HG02798 (cell line): Measurements from ENCODE around the gene NHSL1.
"Not testable (repeated sequence)": the region's sequence is repeated elsewhere in the genome, so short reads cannot be mapped to it uniquely, and the experiment has no call there.

Source experiments
- ATAC-seq: cut with Tn5 transposase; IDR thresholded peaks from one replicate; pipeline ENCODE4 v1.9.1; 2021; ENCODE audit warnings: mild to moderate bottlenecking; ENCODE audit not compliant: unreplicated experiment, poor library complexity

NHSL1 gene

DNA sequence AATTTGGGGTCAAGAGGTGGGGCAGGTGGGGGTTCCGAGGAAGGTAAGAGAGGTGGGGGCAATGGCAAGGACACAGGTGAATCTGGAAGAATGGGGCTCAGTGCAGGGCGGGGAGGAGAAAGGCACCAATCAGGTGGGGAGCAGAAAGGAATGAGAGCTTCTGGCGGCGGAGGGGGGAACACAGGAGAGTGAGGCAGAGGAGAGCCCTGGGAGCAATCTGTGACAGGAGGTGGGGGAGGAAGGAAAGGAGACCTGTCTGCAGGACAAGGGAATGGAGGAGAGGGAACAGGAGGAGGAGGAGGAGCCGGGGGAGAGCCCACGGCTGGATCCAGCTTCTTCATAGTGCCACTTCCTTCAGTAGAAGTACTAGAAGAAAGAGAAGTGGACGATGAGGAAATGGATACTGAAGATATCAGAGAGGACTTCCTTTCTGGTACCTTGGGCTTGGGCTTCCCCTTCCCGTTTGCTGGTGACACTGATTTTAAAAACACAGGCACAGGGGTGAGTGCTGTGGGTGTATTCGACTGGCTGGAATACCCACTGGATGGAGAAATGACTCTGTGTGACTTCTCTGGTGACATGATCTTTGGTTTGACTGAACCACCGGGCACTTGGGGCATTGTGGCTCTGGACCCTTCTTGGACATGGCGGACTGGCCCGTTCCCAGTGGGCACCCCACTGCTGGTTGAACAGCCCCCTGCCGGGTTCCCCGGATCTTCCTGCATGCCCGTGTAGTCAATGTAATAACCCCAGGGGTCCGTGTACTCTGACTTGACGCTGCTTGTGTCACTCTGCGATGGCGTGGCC is 67.8 kb downstream of the NHSL1 start:
- ATAC-seq, result no peak

GRCh38 chr6:138430361-138431145 is 68.7 kb downstream of the NHSL1 start:
- ATAC-seq, result no peak

DNA sequence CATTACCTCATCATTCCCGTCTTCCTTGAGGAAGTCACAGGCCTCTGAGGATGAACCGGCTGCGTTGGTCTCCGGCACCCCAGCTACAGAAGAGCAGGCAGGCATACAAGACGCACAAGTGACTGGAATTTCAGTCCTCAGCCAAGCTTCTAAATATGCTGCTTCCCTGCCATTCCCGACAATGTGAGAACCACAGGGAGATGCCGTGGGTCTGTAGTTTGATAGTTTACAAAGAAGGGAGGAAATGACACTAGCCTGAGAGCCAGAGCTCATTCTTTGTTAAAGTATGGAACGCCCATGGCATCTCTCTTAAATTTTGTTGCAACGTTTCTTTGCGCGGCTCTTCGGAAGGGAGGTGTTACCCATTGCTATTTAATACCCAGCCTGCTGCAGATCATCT is 69.5 kb downstream of the NHSL1 start:
- ATAC-seq, result no peak

DNA sequence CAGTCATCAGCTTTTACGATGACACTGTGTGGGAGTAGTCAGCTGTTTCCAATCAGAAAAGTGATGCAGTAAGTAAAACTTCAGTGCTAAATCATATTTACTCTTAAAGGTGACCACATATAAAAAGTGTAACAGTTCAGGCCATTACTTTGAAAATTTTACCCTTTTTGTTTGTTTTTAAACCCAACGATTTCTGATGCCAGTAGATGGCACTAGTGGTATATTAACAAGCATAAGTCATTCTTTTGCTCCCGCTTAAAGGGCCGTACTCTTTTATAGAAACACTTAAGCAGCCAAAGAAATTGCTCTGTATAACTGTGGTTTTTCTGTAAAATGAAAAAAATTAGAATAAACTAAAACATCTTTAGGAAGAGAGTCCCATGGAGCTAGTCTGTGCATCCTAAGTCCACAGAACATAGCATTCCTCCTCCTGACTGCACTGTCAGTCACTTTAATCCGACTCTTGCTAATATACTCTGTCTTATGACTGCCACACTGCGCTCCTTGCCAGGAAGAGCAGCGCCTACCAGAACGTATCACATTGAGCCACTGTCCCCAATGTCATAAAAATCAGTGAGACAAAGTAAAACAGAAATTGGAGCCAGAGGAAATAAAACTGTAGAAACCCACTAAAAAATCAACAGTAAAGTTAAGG is 70.2 kb downstream of the NHSL1 start:
- peak; percentile 38 for ATAC-seq

GRCh38 chr6:138427701-138428100 is 71.6 kb downstream of the NHSL1 start:
- ATAC-seq, result no peak

- ATAC-seq, result no peak
Measured at GRCh38 chr6:138426500-138427123, 72.7 kb downstream of the NHSL1 start.

- ATAC-seq, result not testable (repeated sequence)
Measured at GRCh38 chr6:138425256-138425655, 74.0 kb downstream of the NHSL1 start.

GRCh38 chr6:138424004-138424904 is 75.0 kb downstream of the NHSL1 start:
- no peak for ATAC-seq

- ATAC-seq, result no peak
Measured at GRCh38 chr6:138422861-138423260, 76.4 kb downstream of the NHSL1 start.

GRCh38 chr6:138421608-138422007 is 77.7 kb downstream of the NHSL1 start:
- ATAC-seq, result no peak

GRCh38 chr6:138421089-138421488 is 78.2 kb downstream of the NHSL1 start:
- no peak for ATAC-seq

- no peak for ATAC-seq
Measured at GRCh38 chr6:138420356-138420755, 78.9 kb downstream of the NHSL1 start.

GRCh38 chr6:138419766-138420165 is 79.5 kb downstream of the NHSL1 start:
- no peak for ATAC-seq

- no peak for ATAC-seq
Measured at GRCh38 chr6:138418118-138418742, 81.1 kb downstream of the NHSL1 start.

GRCh38 chr6:138417493-138418117 is 81.7 kb downstream of the NHSL1 start:
- ATAC-seq, result no peak

DNA sequence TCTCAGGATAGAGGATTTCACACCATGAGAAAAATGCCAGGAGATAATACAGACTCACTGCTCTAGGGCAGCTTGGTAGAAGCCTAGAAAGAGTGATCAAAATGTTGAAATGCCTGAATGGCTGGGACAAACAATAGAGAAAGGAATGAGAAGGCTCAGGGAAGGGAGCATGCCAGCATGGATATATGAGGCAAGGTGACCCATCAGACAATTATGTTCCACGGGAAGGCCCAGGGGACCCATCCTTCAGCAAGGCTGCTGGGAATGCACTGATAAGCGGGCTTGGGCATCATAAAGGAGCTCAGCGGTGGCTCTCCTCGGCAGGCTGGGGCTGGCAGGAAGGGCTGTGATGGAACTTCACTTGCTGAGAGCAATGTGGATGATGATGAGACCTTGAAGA is 83.1 kb downstream of the NHSL1 start:
- no peak for ATAC-seq

- no peak for ATAC-seq
Measured at GRCh38 chr6:138415125-138415524, 84.2 kb downstream of the NHSL1 start.

GRCh38 chr6:138410972-138411880 is 88.1 kb downstream of the NHSL1 start:
- no peak for ATAC-seq
